ENCODE data around the gene MCC.

DNA sequence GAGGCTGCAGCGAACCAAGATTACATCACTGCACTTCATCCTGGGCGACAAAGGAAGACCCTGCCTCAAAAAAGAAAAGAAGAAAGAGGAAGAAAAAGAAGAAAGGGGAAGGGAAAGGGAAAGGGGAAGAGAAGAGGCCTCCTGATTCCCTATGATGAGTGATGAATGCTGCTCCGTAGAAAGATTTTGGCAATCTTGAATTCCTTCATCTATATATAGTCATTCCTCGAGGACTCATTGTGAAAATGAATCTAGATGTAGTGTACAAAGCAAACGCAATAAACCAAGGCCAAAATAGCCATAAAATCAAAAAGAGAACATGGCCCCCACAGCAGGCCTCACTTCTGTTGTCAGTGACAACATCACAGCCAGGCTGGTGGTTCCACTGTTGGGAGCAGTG is 293.7 kb downstream of the MCC start:
- TF ChIP-seq YY1 (IDR thresholded peaks at IDR 0.05; ENCODE audit: insufficient read depth, insufficient read length) (no peak), ZNF274 (IDR thresholded peaks at IDR 0.05; ENCODE audit: low read depth, low read length) (no peak), SUZ12 (IDR thresholded peaks at IDR 0.05; ENCODE audit: extremely low read depth, insufficient read depth, insufficient read length) (no peak)
